ENCODE measurements around the gene SLC2A8. TPM values are rescaled to one million over a fixed set of nuclear protein-coding genes. Genes with fewer than 3 reads are reported as not detected.

The SLC2A8 gene
- total and polyA plus RNA-seq, 2 donors (not counting 1 experiment from before 2014, with no cell fraction given): 8.3 to 14.2 TPM

- Histone ChIP-seq H3K27me3 (replicated peaks in 1 of 4; ENCODE audit: control extremely low read depth in 1 of 4, control insufficient read depth in 3 of 4, insufficient read depth in 4 of 4, low read length in 3 of 4) (no peaks in the 10 kb centered on the region), H3K9ac (ENCODE audit: low read length) (no peak overlapping the region), H3K27ac (ENCODE audit: low read length in 2 of 2) (peak overlapping the region; percentile 37 to 56), H3K4me1 (ENCODE audit: control insufficient read depth in 2 of 2, insufficient read depth in 2 of 2, low read length in 2 of 2) (peaks cover 15 to 30% of the 10 kb centered on the region in 2 donors), H3K4me3 (ENCODE audit: control extremely low read depth in 1 of 5, extremely low read depth in 1 of 5, insufficient read depth in 1 of 5, low read depth in 2 of 5, low read length in 4 of 5) (no peak overlapping the region), H2AFZ (ENCODE audit: insufficient read depth, low read depth, low read length, poor library complexity, severe bottlenecking) (peak overlapping the region; percentile 32), H3K79me2 (ENCODE audit: control insufficient read depth, insufficient read depth, low read length) (peaks cover 11% of the 10 kb centered on the region), H3K4me2 (replicated peaks; ENCODE audit: low read depth, low read length, poor library complexity, severe bottlenecking) (peak overlapping the region; percentile 60), H3K9me3 (ENCODE audit: control extremely low read depth in 1 of 3, control insufficient read depth in 2 of 3, insufficient read depth in 1 of 3, low read length in 2 of 3) (no peaks in the 10 kb centered on the region), H3K36me3 (replicated peaks in 1 of 2; ENCODE audit: control extremely low read depth in 1 of 2, control insufficient read depth in 1 of 2, extremely low read depth in 1 of 2, insufficient read depth in 2 of 2, low read length in 1 of 2) (peaks cover 0 to 29% of the 10 kb centered on the region in 2 experiments), H4K20me1 (ENCODE audit: control insufficient read depth, insufficient read depth, low read length, poor library complexity, severe bottlenecking) (peaks cover 7% of the 10 kb centered on the region)
- Mint-ChIP-seq H3K27me3 (no peaks in the 10 kb centered on the region), H3K4me1 (peaks cover 31% of the 10 kb centered on the region), H3K27ac (peak overlapping the region; percentile 70), H3K4me3 (peak overlapping the region; percentile 36), H3K9me3 (ENCODE audit: insufficient read depth) (no peaks in the 10 kb centered on the region)
- peak; percentile 52 for DNase-seq
- ATAC-seq (ENCODE audit: low read depth): no peak
- intact Hi-C loops (cut with micrococcal nuclease): loop anchor here (2.0 to 10.0 kb wide), 3 partner anchors 241 to 819 kb away; partner anchors contain the start of genes GOLGA2 and SWI5
- POLR2A ChIA-PET: no interaction called here
- CTCF ChIA-PET: interaction anchor here (0.9 to 2.1 kb wide), 6 partner anchors 59 to 513 kb away, joined by 3 to 14 read pairs (median 4); partner anchors contain the start of genes SLC2A8 and TOR2A
- TF ChIP-seq EZH2 (IDR thresholded peaks at IDR 0.05; ENCODE audit: borderline replicate concordance, insufficient read depth, low read depth, low read length, poor library complexity, severe bottlenecking): no peak
- TF ChIP-seq CTCF (IDR thresholded peaks at IDR 0.05): peak; percentile 33
- 40% methylated on average over 4 of the region's 6 CpGs for WGBS (ENCODE audit: insufficient coverage)
Observed at GRCh38 chr9:127455324-127455992, 58.5 kb downstream of the SLC2A8 start.
